Measurements from ENCODE around the gene BLMH.

Gene BLMH, protein sequence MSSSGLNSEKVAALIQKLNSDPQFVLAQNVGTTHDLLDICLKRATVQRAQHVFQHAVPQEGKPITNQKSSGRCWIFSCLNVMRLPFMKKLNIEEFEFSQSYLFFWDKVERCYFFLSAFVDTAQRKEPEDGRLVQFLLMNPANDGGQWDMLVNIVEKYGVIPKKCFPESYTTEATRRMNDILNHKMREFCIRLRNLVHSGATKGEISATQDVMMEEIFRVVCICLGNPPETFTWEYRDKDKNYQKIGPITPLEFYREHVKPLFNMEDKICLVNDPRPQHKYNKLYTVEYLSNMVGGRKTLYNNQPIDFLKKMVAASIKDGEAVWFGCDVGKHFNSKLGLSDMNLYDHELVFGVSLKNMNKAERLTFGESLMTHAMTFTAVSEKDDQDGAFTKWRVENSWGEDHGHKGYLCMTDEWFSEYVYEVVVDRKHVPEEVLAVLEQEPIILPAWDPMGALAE

DNA sequence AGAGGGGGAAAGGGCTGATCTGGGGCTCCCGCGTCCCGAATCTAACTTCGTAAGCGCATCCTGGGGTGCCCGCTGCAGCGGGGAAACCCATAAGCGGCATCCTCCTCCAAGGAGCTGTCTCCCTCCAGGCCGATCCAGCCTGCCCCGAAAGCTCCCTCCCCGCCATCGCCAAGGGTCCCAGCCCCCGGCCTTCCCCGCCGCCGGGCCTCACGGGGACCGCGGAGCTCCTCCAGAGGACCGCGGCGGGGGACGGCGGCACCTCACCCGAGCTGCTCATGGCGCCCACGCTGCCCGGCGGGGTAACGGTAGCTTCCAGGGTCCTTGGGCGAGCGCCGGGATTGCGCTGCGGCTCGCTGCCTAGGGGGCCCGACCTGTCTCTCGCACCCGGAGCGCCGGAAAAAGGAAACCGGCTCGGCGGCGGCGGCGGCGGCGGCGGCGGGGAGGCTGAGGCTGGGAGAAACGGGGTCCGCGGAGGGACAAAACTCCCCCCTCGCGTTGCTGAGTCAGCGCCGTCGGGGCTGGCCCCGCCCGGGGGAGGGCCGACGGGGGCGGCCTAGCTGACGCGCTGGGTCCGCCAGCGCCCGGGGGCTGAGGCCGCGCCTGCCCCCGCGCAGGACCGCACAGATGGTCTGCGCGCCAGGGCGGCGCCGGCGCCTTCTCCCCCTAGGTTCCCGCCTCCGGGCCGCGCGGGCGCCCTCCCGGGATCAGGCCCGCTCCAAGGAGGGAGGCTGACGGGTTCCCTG lies at the start of gene BLMH:
Gene BLMH, minus strand, starts transcription at position 402 of the 743 bp plus-strand sequence. Its CDS starts 125 bp downstream, at position 277.
- Histone ChIP-seq H3K4me3 (peak within 1 kb of the TSS; percentile 78 to 99 (median 86)), H3K27ac (peak within 1 kb of the TSS; percentile 52 to 91 (median 82))

DNA sequence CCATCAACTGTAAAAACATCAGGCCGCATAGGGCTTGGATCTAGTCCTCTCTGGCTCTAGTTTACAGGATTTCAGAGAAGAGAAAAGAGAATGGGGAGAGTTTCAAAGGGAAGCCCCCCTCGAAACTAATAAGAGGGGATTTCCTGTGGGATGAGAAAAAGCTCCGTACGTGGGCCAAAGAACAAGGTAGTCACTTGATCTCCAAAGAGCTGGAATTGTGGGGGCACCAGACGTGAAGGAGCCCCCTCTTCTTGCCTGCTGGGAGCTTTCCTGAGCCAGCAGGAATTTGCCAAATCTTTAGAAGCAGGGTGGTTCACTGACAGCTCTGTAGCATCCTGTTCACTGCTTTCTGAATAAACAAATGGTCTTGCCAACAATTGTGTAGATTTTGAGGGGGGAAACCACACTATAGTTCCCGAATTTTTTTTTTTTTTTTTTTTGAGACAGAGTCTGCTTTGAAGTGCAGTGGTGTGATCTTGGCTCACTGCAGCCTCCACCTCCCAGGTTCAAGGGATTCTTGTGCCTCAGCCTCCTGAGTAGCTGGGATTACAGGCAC lies 49.1 kb upstream of the BLMH start:
- Histone ChIP-seq H3K27ac (peak overlapping the region in 17 of 21 experiments; percentile 13 to 83 (median 62)), H3K4me3 (no peak overlapping the region)

DNA sequence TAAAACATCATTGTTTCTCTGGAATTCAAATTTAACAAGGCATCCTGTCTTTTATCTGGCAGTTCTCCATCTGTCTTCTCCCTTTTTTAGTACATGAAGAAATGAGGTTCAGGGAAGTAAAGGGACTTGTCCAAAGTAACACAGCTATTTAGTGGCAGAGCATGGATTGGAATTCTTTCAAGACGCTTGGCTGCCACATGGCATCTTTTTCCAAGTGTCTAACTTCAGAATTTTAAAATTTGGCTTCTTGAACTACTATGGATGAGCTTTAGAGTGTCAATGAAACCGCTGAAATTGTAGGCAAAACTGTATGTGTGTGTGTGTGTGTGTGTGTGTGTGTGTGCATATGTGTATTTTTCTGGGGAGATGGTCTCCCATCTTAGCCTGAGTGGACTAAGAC lies 47.3 kb upstream of the BLMH start:
- no peak overlapping the region for H3K27ac ChIP-seq
- H3K4me3 ChIP-seq, result no peak overlapping the region

DNA sequence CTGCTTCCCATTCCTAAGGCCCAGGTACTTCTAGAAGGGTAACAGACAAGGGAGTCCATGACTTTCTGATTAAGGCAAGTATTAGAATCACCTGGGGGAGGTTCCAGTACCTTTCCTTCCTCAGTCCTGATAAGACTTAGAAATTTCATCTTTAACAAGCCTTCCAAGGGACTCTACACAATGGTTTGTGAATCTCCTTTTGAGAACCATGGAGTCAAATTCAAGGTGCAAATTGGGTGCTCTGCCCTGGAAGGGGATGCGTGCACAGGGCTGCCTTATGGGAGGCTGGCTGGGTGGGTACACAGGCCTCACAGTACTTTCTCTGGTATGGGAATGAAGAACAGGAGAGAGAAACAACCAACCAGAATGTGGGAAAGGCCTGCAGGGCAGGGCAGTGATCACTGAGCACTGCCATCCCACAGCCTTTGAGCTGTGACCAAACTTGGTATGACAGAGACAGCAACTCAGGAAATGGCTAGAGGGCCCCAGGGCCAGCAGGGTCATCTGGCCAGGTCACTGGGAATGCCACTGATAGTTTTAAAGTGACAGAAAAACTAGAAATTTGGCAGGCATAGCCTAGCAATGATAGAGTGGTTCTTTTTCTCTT lies 45.8 kb upstream of the BLMH start:
- Histone ChIP-seq H3K27ac (no peak overlapping the region), H3K4me3 (no peak overlapping the region)

DNA sequence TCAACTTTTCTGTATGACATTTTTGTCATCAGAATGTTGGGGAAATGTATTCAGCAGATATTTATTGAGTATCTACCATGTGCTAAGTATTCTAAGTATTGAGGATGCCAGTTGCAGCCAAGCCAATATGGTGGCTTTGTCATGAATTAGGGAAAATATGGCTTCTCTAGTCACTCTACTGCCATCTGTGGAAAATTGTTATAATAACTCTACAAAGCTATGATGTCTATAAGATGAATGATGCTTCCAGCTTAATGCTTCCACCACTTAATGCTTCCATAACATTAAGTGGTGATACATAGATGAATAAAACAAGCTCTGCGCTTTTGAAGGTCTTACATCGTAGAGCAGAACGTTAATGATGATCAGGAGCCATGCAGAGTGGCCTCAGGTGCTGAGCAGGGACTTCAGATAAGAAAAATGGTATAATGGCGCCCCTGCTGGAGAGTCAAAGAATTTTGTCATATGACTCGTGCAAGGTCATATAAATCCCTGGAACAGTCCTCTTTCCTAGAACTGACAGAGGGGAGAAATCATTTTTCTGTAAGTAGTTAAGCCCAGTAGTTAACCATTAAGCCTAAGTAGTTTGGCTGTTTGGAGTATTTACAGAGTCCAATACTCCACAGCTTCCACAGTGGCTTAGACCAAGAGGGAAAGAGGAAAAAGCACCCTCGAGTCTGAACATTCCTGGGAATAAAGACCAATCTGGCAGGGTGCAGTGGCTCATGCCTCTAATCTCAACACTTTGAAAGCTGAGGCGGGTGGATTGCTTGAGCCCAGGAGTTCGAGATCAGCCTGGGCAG lies 44.8 kb upstream of the BLMH start:
- no peak overlapping the region for H3K27ac ChIP-seq

DNA sequence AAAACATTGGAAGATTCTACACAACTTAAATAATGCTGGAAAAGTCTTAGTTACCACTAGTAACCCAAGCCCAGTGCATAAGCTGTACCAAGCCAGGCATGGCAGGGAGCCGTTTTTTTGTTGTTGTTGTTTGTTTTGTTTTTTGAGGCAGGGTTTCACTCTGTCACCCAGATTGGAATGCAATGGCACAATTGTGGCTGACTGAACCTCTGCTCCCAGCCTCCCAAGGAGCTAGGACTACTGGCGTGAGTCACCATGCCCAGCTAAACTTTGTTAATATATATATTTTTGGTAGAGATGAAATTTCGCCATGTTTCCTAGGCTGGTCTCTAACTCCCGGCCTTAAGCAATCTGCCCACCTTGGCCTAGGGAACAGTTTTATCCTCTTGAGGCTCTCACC lies 42.7 kb upstream of the BLMH start:
- no peak overlapping the region for H3K4me3 ChIP-seq
- no peak overlapping the region for H3K27ac ChIP-seq

More for the DNA sequence above, 44.8 kb upstream of the BLMH start:
- H3K4me3 ChIP-seq, result no peak overlapping the region

DNA sequence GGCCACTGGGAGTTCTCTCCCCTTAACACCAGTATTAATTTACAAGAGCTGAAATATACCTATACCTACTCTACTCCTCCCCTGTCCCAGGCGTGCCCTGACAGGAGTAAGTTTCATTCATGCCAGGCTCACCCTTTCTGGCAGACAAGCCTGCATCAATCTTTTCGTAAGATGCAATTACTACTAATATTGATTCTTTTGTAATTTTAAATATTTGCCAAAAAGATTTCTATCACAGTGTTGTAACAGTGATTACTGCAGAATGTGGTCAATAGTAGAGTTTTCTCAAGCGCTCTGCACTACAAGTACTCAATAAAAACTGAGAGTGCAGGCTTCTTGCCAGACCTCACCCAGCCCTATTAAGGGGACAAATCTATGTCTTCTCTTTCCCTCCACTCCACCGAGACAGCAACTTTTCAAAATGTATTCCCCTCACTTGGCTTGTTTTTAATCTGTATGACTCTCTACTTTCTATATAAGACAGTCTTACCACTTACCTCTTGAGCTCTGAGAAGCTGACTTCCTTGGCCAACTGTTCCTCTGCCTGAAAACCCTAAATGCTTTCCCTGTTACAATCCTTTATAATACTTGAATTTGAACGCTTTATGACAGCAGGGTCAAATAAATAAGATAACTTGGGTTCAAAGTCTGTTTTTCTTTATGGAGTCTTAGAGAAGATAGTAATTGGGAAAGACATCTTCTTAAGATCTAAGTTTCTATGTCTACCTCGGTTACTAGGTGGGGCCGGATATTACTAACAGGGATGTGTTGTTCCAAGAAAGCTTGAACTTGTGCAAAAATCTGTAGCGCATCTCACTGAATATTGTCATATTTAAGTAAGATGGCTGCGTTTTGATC lies 42.0 kb upstream of the BLMH start, which contains the start of gene TMIGD1:
Gene TMIGD1, minus strand, starts transcription at position 555 of the 858 bp plus-strand sequence. CDS start 1,924 bp downstream, outside the sequence.
- H3K4me3 ChIP-seq, result no peak within 1 kb of the TSS
- H3K27ac ChIP-seq, result peak within 1 kb of the TSS in 2 of 21 experiments; percentile 17 to 18

DNA sequence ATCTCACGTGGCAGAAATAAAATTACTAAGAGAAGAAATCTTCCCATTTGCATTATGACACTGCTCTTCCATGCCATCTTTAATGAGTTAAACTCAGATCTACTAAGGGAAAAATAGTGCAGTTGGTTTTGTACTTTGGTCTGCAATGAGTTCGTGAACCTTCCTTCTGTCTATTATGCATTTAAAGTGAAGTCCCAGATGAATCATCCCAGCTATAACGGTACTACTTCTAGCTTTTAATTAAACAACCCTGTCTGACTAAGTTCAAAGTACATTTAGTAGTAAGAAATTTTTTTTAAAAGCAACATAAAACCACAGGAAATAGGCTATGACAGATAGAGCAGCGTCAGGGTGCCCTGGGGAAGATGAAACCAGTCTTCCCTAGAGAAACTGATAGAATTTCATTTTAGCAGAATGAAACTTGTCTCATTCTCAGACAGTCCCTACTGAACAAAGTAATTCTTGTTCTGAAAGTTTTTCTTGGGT lies 40.4 kb upstream of the BLMH start:
- H3K4me3 ChIP-seq, result no peak overlapping the region
- H3K27ac ChIP-seq, result no peak overlapping the region

DNA sequence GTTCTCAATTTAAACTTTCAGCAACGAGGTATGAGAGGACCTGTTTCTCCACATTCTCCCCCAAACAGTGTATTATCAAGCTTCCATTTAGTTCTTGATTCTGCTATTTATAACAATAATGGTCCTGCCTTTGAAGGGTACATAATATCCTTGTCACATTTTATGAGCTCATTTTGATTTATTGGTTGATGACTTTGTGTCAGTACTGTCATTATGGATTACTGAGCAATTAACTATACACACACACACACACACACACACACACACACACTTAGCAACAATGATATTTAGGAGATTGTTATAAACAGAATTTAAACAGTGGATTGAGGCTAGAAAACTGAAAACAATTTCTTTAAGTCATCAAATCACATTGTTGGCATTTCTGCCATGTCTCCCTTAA lies 35.1 kb upstream of the BLMH start:
- Histone ChIP-seq H3K4me3 (no peak overlapping the region), H3K27ac (no peak overlapping the region)

DNA sequence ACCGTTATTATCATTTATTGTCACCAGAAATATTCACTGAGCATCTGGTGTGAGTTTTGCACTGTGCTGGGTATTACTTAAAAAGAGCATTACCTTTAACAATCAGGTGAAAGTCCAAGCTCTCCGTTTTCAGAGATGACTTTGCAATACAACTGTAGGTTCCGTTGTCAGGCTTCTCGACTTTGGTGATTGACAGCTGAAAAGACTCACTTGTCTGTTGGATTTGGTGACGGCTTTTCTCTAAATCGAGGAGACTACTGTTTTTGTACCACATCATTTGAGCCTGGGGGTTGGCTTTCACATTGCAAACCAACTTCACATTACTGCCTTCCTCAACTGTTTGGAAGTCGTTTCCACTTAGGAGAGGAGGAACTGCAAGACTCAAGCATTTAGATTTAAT lies 33.0 kb upstream of the BLMH start:
- Histone ChIP-seq H3K4me3 (no peak overlapping the region), H3K27ac (no peak overlapping the region)

DNA sequence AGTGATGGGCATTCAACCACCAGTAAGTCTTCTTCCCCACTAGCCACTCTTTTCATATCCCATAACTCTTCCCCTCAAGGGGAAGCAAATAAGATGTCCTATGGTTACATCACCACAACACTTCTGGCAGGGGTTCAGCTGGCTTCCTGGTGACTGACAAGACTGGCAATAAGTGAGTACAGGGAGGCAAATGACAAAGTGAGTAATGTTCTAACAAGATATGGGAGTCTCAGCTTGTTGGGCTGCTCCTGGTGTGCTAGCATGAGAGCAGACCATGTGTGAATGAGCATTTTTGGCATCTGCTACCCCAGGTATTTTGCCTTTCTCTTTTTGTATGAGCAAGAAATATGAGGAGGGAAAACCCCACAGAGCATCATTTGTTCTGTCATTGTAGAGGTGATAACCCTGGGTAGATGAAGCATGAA lies 32.2 kb upstream of the BLMH start:
- Histone ChIP-seq H3K27ac (peak overlapping the region in 3 of 21 experiments; percentile 4 to 70 (median 33)), H3K4me3 (no peak overlapping the region)

DNA sequence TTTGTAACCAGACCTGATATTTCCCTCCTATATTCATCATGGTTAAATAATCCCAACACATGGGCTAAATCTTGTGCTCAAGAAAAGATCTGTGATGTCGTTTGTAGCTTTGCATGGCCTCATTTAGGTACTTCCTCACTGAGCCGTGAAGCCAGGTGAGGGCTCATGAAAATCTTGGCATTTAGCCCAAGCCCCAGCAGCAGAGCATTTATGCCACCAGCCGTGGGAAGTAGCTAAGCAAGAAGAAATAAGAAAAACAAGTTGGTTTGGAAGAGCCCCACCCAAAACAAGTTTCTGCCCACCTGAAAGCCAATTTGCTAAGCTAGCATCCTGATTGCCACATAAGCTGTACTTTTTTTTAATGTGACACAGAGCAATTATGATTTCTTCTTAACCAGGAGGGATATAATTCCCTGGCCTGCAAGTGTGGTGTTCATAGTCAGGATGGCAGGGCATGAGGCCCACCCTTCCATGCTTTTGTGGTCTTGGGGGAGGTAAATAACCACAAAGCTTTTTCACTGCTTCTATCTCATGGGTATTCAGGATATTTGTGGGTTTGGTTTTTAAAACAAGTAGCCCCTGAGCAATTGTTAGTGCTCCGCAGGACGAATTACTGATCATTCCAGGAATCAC lies 31.6 kb upstream of the BLMH start:
- H3K27ac ChIP-seq, result peak overlapping the region in 3 of 21 experiments; percentile 4 to 70 (median 33)
- no peak overlapping the region for H3K4me3 ChIP-seq

DNA sequence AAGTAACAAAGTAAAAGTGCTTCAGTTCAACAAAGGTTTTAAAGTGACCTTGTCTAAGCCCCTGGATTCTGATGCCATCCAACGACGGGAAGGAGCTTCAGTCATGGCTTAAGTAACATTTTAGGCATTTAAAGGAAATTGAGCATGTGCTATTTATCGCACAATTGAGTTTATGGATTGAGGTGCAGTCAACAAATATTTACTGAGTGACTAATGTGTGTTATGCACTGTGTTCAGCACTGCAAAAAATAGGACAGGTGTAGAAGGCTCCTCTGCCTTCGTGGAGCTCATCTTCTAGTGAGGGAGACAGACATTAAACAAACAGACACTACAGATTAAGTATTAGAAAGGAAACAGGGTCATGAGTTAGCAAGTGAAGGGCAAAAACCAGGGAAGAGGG lies 29.6 kb upstream of the BLMH start:
- H3K4me3 ChIP-seq, result no peak overlapping the region
- H3K27ac ChIP-seq, result no peak overlapping the region

DNA sequence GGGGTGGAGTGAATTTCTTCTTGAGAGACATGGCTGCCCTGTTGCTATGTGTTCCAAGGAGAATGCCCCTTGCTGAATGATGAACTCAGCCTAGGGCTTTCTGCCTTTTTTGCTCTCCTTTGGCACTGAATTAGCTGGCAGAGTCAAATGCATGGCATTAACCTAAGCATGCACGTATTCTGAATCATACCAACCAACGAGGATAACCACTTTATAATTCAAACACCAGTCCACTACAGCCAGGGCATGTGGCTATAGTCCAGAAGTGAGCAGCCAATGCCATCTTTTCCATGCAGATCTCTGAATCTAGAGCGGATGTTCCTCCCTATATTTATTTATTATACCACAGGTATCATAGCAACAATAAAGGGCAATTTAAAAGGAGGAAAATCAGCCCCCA lies 26.4 kb upstream of the BLMH start:
- Histone ChIP-seq H3K27ac (no peak overlapping the region), H3K4me3 (no peak overlapping the region)

DNA sequence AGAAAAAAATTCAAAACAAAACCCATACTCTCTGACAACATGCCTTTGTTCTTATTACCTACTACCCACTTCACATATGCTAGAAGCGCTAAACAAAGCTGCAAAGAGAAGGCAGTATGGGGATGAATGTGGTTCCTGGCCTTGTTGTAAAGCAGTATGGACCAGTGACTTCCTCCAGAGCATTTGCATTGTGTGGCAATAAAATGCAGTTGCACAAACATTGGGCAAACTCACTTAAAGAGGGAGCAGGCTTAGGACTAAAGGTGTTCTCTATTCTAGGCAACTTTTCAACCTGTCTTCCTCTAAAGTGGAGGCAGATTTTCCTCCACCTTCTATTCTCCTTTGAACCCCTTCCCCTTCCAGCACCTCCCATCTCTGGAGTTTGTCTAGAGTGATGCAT lies 25.0 kb upstream of the BLMH start:
- no peak overlapping the region for H3K27ac ChIP-seq
- no peak overlapping the region for H3K4me3 ChIP-seq

DNA sequence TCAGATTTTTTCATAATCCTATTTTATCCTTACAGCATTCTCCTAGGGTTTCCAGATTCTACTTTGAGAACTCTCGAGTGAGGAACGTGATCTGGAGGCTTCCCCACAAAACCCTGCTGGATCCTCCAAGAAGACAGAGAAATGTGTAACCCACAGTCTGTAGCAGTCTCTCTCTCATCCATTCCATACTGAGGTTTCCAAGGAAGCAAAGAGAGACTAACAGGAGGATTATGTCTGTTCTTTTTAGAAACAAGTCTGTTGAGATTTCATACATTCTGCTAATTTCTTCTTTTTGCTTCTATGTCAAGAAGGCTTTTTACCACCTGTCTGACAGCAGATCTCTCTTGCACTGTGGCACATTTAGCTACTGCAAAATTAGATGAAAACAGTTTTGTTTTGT lies 23.4 kb upstream of the BLMH start:
- Histone ChIP-seq H3K27ac (no peak overlapping the region), H3K4me3 (no peak overlapping the region)

DNA sequence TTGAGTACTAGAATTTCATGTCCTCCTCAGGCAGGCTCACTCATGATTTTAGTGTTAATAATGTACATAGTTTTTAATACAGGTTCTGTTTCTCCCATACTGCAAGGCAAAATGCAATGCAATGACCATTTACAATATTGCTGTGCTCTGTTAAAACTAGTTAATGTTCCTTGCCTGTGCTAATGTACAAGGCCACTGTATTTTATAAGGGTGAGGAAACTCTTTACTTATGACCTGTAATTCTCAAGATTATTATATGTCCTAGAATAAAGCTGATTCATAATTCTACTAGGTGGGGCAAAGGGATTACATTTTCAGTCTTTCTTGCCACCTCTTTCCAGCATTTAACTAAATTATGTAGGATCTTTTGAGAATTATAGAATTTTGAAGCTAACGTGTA lies 22.7 kb upstream of the BLMH start:
- Histone ChIP-seq H3K27ac (no peak overlapping the region), H3K4me3 (no peak overlapping the region)

DNA sequence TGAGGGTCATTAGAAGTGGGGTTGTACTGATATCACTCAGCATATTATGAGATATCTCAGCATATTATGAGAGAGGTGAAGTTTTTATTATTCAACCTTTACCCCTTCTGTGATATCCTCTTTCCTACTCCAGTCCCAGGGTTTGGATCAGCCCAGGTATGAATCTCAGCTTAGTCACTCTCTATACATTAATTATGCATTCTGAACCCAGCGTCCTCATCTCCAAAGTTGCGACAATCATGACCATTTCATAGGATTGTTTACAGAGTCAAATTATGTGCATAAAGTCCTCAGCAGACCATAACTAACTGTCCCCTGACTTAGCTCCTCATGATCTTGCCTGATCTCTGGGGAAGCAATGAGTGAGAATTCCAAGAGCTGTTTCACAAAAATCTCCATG lies 20.5 kb upstream of the BLMH start:
- Histone ChIP-seq H3K4me3 (no peak overlapping the region), H3K27ac (no peak overlapping the region)
